ENCODE data around the gene NAPSA. TPM values are rescaled to one million over a fixed set of nuclear protein-coding genes. Genes with fewer than 3 reads are reported as not detected.

The NAPSA gene
- total and polyA plus RNA-seq, 10 of the 15 experiments (the other 5 are each of a cell fraction or from before 2014, with no cell fraction given) = 6.7 to 45.4 (median 17.1) TPM

GRCh38 chr19:50368649-50369570 lies 3.5 kb upstream of the NAPSA start:
- Histone ChIP-seq H3K27ac (ENCODE audit: control insufficient read depth, insufficient read depth) (peak overlapping the region; percentile 82), H3K9me3 (replicated peaks; ENCODE audit: control insufficient read depth, insufficient read depth, low read length) (no peaks in the 10 kb centered on the region), H4K20me1 (ENCODE audit: control insufficient read depth, insufficient read depth) (no peaks in the 10 kb centered on the region), H2AFZ (ENCODE audit: control insufficient read depth, low read depth, low read length) (peak overlapping the region; percentile 79), H3K9ac (ENCODE audit: control insufficient read depth, insufficient read depth, low read length) (peak overlapping the region; percentile 72), H3K4me2 (ENCODE audit: control insufficient read depth, insufficient read depth) (peak overlapping the region; percentile 56), H3K36me3 (ENCODE audit: control insufficient read depth in 2 of 2, insufficient read depth in 2 of 2, low read length in 1 of 2) (no peaks in the 10 kb centered on the region), H3K4me1 (ENCODE audit: control insufficient read depth, insufficient read depth, low read length) (peaks cover 19% of the 10 kb centered on the region), H3K79me2 (ENCODE audit: control insufficient read depth, insufficient read depth, low read length) (no peaks in the 10 kb centered on the region; the same call in 1 of the 2 replicates), H3K27me3 (replicated peaks in 1 of 2; ENCODE audit: control insufficient read depth in 2 of 2, insufficient read depth in 2 of 2, low read length in 1 of 2) (no peaks in the 10 kb centered on the region), H3K4me3 (peak overlapping the region; percentile 93)
- BruUV-seq (replicated peaks) = TSS peak; percentile 89
- FAIRE-seq = peak; percentile 95
- intact Hi-C loops (cut with micrococcal nuclease; ENCODE audit: unreplicated experiment) = loop anchor here (1.0 to 2.0 kb wide), 4 partner anchors 50 to 414 kb away; partner anchors contain the start of gene SPIB
- ChIA-PET POLR2A (interaction anchor here (1.1 to 5.2 kb wide), 4 partner anchors 9 to 94 kb away, joined by 4 to 35 read pairs (median 6); no protein-coding TSS in a partner anchor), CTCF (interaction anchor here (0.5 to 9.4 kb wide), 23 partner anchors 11 to 553 kb away, joined by 3 to 167 read pairs (median 4); partner anchors contain the start of gene KCNC3), RAD21 (ENCODE audit: unreplicated experiment) (interaction anchor here (0.6 to 4.9 kb wide), 17 partner anchors 11 to 553 kb away, joined by 3 to 60 read pairs (median 5); partner anchors contain the start of genes KCNC3 and SPIB), SMC1A (ENCODE audit: uncharacterized antibody, unreplicated experiment) (interaction anchor here (0.5 to 5.5 kb wide), 13 partner anchors 10 to 552 kb away, joined by 3 to 48 read pairs (median 4); partner anchors contain the start of gene POLD1)
- ATAC-seq = peak; percentile 86
- WGBS (ENCODE audit: insufficient coverage, insufficient replicate concordance, low lambda C conversion rate, missing lambda C conversion rate) = 3% methylated on average over 33 of the region's 34 CpGs
- DNase-seq (ENCODE audit: low read depth, low spot score) = peak; percentile 78
- in situ Hi-C loops (cut with MboI) = loop anchor here (5.0 kb wide), 1 partner anchor 93 kb away; no protein-coding TSS in a partner anchor
- TF ChIP-seq E2F8 (IDR thresholded peaks at IDR 0.05; ENCODE audit: low read depth, partially characterized antibody) = no peak
- no peak for TF ChIP-seq CBX5 (IDR thresholded peaks at IDR 0.05; ENCODE audit: low read depth)
- no peak for TF ChIP-seq ETV6 (conservative IDR thresholded peaks at IDR 0.05 in 1 of 2, IDR thresholded peaks at IDR 0.05 in 1 of 2; ENCODE audit: borderline replicate concordance in 1 of 2, low read depth in 1 of 2)
- no peak for TF ChIP-seq ZNF274 (IDR thresholded peaks at IDR 0.05; ENCODE audit: insufficient read depth, insufficient read length)
- peak; percentile 28 for TF ChIP-seq SKIL (IDR thresholded peaks at IDR 0.05; ENCODE audit: low read depth, poor library complexity, severe bottlenecking)
- no peak for TF ChIP-seq ZNF217 (IDR thresholded peaks at IDR 0.05)
- TF ChIP-seq JUND (IDR thresholded peaks at IDR 0.05; ENCODE audit: low read depth, low read length) = no peak
- TF ChIP-seq RELB (IDR thresholded peaks at IDR 0.05; ENCODE audit: low read depth) = peak; percentile 97
- no peak for TF ChIP-seq MTA3 (IDR thresholded peaks at IDR 0.05; ENCODE audit: borderline replicate concordance, low read length)
- peak; percentile 76 for TF ChIP-seq NFYB (IDR thresholded peaks at IDR 0.05; ENCODE audit: insufficient read depth, low read depth, low read length)
- TF ChIP-seq POLR2AphosphoS2 (IDR thresholded peaks at IDR 0.05; ENCODE audit: low read depth, low read length) = 0 out of 2 replicates have a peak, but pooled peaks have one; percentile 21
- TF ChIP-seq SMAD5 (IDR thresholded peaks at IDR 0.05; ENCODE audit: low read depth) = no peak

Data from GM12878 (cell line).